Stimulated activated CD8-positive, alpha-beta memory T cell treated with anti-CD3 and anti-CD28 coated beads, Interleukin-12 subunit alpha, Interleukin-12 subunit beta, amount 100 ng/mL, for 1 hour (primary cell): ENCODE results near the gene HDDC3.
"Not testable (repeated sequence)": the region's sequence is repeated elsewhere in the genome, so short reads cannot be mapped to it uniquely, and the experiment has no call there.

ENCODE experiments used
- DNase-seq: peaks from one replicate; pipeline ENCODE4 v3.0.0-alpha.2; 2020; ENCODE audit warnings: low read depth

HDDC3 gene

GRCh38 chr15:90930861-90931574 lies 1.3 kb downstream of the HDDC3 start:
- no peak for DNase-seq

DNA sequence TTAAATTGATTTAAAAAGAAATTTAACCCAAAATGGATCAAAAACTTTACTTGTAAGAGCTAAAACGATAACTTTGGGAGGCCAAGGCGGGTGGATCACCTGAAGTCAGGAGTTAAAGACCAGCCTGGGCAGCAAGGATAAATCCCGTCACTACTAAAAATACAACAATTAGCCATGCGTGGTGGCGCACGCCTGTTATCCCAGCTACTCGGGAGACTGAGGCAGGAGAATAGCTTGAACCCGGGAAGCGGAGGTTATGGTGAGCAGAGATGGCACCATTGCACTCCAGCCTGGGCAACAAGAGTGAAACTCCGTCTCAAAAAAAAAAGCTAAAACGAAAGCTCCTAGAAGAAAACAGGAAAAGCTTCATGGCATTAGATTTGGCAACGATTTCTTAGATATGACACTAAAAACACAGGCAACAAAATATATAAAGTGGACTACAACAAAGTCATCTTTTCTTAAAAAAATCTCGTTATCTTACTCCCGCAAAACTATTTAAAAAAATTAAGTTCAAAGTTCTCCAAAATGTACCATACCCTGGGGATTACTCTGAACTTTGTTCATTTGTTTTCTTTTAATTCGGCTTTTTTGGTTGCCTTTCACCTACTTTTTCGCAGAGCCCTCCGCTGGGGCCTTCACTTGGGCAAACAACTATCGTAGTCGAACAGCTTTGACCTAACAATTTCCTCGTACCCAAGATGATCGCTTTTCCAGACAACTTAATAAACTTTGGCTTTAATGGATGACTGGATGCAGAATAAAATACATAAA lies 2.9 kb downstream of the HDDC3 start:
- no peak for DNase-seq

DNA sequence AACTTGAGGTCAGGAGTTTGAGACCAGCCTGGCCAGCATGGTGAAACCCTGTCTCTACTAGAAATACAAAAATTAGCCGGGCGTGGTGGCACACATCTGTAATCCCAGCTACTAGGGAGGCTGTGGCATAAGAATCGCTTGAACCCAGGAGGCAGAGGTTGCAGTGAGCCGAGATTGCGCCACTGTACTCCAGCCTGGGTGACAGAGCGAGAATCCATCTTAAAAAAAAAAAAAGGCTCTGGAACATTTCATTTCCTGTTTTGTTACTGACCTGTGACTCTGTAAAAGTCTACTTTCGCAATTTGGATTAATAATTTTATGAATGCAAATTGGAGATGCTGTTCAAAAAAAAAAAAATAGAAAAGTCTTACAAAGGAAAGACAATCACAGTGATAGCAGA lies 4.2 kb downstream of the HDDC3 start:
- DNase-seq = not testable (repeated sequence)

- DNase-seq = not testable (repeated sequence)
Observed at GRCh38 chr15:90926766-90927165, 5.6 kb downstream of the HDDC3 start.

GRCh38 chr15:90924375-90924774 lies 8.0 kb downstream of the HDDC3 start:
- DNase-seq = no peak

DNA sequence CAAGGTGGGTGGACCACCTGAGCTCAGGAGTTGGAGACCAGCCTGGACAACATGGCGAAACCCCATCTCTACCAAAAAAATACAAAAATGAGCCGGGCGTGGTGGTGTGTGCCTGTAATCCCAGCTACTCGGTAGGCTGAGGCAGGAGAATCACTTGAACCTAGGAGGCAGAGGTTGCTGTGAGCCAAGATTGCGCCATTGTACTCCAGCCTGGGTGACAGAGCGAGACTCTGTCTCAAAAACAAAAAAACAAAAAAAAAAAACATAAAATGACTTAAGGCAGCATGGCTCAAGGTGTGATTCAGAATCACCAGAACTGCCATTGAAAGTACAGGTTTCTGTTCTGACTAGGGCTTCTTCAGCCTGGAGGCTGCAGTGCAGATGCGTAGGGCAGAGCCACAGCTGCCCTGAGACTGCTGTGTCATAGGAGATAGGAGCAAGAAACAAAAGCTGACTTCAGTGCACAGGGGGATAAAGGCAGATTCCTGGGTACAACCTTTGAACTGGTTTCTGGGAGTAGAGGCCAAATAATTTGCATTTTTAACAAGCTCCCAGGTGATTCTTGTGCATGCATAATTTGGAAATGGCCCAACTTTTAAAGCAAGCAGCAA lies 9.5 kb downstream of the HDDC3 start:
- DNase-seq = not testable (repeated sequence)

DNA sequence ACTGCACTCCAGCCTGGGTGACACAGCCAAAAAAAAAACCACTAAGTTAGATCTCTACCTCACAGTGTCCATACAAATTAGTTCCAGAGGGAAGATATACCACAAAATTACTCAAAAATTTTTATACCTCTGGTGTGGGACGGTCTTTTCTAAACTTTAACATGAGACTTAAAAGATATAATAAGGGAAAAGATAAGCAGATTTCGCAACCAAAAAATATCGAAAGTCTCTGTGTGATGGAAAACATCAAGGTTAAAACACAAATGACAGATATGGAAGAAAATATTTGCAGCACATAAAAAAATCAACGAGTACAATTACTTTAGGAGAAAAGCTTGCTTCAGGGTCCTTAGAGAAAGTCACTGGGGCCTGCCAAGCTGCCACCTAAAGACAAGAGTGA lies 10.5 kb downstream of the HDDC3 start:
- no peak for DNase-seq

- no peak for DNase-seq
Observed at GRCh38 chr15:90918835-90919234, 13.5 kb downstream of the HDDC3 start.

DNA sequence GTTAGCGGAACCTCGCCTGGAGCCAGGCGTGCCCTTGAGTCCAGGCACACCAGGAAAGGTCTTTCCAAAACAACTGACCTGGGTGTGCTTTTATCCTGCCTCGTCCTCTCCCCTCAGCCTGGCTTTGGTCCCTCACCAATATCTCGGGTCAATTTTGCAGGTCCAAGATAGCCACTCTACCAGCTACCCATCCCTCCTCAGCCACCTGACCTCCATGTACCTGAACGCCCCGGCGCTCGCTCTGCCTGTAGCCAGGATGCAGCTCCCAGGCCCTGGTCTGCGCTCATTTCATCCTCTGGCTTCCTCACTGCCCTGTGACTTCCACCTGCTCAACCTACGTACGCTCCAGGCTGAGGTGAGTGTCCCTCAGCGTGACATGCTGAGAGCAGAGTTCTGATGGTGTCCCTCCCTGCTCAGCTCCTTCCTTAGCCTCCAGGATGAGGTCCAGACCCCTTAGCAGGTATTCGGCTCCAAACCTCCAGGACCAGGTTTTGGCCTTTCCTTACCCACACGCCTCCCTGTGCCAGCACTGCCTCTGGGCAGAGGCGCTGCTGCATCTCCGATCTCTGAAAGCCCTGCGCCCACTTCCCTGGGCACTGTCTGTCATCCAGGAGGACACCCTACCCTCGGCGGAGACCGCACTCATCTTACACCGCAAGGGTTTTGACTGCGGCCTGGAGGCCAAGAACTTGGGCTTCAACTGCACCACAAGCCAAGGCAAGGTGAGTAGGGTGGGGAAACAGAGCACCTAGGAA lies 14.1 kb downstream of the HDDC3 start:
- no peak for DNase-seq

DNA sequence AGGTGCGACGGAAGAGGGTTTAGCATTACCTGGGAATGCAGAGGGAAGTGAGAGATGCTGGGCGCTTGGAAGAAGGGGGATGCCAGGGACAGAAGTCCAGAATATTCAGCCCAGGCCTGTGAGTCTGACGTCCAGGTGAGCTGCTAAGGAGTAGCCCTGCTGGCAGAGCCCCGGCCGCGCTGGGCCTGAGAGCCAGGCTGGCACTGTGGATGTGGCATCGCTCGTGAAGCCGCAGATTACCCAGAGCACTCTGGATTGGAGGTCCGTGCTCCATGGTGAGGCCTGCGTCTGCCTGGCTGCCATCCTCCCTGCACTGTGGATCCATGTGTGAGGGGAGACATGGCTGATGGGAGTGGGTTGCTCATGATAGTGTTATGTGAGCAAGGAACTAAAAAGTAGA lies 14.8 kb downstream of the HDDC3 start:
- DNase-seq = no peak

DNA sequence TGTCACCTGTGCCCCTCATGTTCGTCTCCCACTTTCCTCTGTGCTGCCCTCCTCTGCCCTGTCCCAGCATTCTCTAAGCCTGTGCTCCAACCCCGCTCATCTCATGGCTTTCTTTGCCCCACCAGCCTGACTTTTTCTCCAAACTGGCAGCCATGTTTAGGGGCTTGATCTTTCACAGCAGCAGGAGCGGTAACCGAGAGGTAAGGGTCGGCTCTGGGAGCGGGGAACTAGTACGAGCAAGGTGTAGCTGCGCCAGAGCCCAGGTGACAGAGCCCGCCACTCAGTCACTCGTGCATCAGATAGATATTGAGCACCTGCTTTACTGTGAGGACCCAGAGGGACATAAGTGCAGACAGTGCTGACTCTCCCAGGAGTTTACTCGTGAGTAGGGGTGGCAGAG lies 15.9 kb downstream of the HDDC3 start:
- DNase-seq = no peak

DNA sequence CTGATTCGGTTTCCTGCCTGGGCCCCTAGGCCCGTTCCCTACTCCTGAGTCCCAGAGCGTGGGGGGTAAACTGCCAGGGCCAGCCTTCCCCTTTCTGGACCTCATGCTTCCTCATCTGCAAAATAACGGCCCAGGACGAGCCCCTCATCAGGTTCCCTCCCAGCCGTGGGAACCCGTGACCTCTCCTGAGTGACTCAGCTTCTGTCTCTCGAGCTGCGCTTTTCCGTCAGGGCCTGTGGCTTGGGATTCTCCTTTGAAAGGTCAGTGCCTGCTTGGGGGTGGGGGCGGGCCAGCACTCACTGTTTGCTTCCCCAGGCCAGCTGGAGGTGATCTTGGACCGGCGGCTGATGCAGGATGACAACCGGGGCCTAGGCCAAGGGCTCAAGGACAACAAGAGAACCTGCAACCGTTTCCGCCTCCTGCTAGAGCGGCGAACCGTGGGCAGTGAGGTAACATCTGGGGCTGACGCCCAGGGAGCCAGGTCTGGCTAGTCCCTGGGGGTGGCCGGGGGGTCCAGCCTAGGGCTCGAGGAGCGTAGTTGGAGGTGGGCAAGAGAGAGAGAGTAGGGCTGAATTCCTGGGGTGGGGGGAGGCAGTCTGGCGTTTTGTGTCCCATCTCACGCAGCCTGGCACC lies 16.4 kb downstream of the HDDC3 start:
- no peak for DNase-seq

- no peak for DNase-seq
Observed at GRCh38 chr15:90915216-90915807, 17.0 kb downstream of the HDDC3 start.

- DNase-seq = no peak
Observed at GRCh38 chr15:90914305-90915080, 17.9 kb downstream of the HDDC3 start.

- no peak for DNase-seq
Observed at GRCh38 chr15:90913398-90913944, 18.9 kb downstream of the HDDC3 start.

GRCh38 chr15:90912770-90913075 lies 19.6 kb downstream of the HDDC3 start:
- DNase-seq = no peak

DNA sequence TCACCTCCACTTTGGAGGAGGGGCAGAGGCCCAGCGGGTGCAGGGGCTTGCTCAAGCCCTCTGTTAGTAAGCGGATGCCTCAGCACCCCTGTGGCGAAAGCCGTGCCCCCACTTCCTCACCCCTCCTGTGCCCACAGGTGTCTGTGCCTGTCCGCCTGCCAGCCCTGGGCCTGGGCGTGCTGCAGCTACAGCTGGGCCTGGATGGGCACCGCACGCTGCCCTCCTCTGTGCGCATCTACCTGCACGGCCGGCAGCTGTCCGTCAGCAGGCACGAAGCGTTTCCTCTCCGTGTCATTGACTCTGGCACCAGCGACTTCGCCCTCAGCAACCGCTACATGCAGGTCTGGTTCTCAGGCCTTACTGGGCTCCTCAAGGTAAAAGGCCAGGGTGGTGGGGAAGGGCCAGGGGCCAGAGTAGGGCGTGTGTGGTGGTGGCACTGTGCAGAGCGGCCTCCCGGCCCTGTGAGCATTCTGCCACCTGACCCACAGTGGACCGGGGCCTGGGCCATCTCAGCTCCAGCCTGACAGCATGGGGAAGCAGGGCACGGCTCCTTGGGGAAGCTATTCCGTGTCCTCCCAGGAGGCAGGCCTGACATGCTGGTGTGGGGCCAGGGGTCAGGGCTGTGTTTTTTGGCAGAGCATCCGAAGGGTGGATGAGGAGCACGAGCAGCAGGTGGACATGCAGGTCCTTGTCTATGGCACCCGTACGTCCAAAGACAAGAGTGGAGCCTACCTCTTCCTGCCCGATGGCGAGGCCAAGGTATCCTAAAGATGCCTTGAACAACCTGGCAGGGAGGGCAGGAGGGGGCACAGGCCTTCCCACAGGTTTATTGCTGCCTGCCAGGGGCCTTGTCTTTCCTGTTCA lies 20.2 kb downstream of the HDDC3 start:
- DNase-seq = no peak

- DNase-seq = no peak
Observed at GRCh38 chr15:90911302-90911623, 21.1 kb downstream of the HDDC3 start.

- DNase-seq = no peak
Observed at GRCh38 chr15:90910441-90911301, 21.7 kb downstream of the HDDC3 start.
